ENCODE data around the gene TAS2R39.

Gene TAS2R39

GRCh38 chr7:143223784-143224183, 40.6 kb downstream of the TAS2R39 start:
- TF ChIP-seq USF1 (IDR thresholded peaks at IDR 0.05) = no peak
- no peak for TF ChIP-seq TEAD4 (IDR thresholded peaks at IDR 0.05)
- TF ChIP-seq NFIC (IDR thresholded peaks at IDR 0.05) = no peak
- no peak for TF ChIP-seq YY1 (IDR thresholded peaks at IDR 0.05; ENCODE audit: low read depth)
- TF ChIP-seq CREB1 (IDR thresholded peaks at IDR 0.05; ENCODE audit: low read depth) = no peak
- no peak for TF ChIP-seq FOXM1 (IDR thresholded peaks at IDR 0.05; ENCODE audit: borderline replicate concordance, low read depth)
- no peak for TF ChIP-seq ZBTB7A (IDR thresholded peaks at IDR 0.05; ENCODE audit: low read depth)
- TF ChIP-seq TCF12 (IDR thresholded peaks at IDR 0.05; ENCODE audit: low read depth) = no peak
- no peak for TF ChIP-seq CEBPB (IDR thresholded peaks at IDR 0.05)
- no peak for TF ChIP-seq REST (IDR thresholded peaks at IDR 0.05; ENCODE audit: low read depth)
- TF ChIP-seq RAD21 (IDR thresholded peaks at IDR 0.05; ENCODE audit: low read depth) = no peak
- no peak for TF ChIP-seq TAF1 (IDR thresholded peaks at IDR 0.05; ENCODE audit: low read depth)
- TF ChIP-seq EP300 (IDR thresholded peaks at IDR 0.05; ENCODE audit: borderline replicate concordance) = no peak
- no peak for TF ChIP-seq MAX (IDR thresholded peaks at IDR 0.05)
- no peak for TF ChIP-seq EGR1 (IDR thresholded peaks at IDR 0.05)

- TF ChIP-seq EP300 (IDR thresholded peaks at IDR 0.05; ENCODE audit: borderline replicate concordance) = no peak
- no peak for TF ChIP-seq YY1 (IDR thresholded peaks at IDR 0.05; ENCODE audit: low read depth)
- TF ChIP-seq EGR1 (IDR thresholded peaks at IDR 0.05) = no peak
- TF ChIP-seq TCF12 (IDR thresholded peaks at IDR 0.05; ENCODE audit: low read depth) = no peak
- no peak for TF ChIP-seq TEAD4 (IDR thresholded peaks at IDR 0.05)
- no peak for TF ChIP-seq NFIC (IDR thresholded peaks at IDR 0.05)
- no peak for TF ChIP-seq RAD21 (IDR thresholded peaks at IDR 0.05; ENCODE audit: low read depth)
- no peak for TF ChIP-seq CEBPB (IDR thresholded peaks at IDR 0.05)
- TF ChIP-seq CREB1 (IDR thresholded peaks at IDR 0.05; ENCODE audit: low read depth) = no peak
- TF ChIP-seq REST (IDR thresholded peaks at IDR 0.05; ENCODE audit: low read depth) = no peak
- TF ChIP-seq ZBTB7A (IDR thresholded peaks at IDR 0.05; ENCODE audit: low read depth) = no peak
- TF ChIP-seq MAX (IDR thresholded peaks at IDR 0.05) = no peak
- TF ChIP-seq FOXM1 (IDR thresholded peaks at IDR 0.05; ENCODE audit: borderline replicate concordance, low read depth) = no peak
- TF ChIP-seq TAF1 (IDR thresholded peaks at IDR 0.05; ENCODE audit: low read depth) = no peak
- no peak for TF ChIP-seq USF1 (IDR thresholded peaks at IDR 0.05)
These were observed 41.8 kb downstream of the TAS2R39 start for GRCh38 chr7:143225047-143225446.

- TF ChIP-seq YY1 (IDR thresholded peaks at IDR 0.05; ENCODE audit: low read depth) (no peak), USF1 (IDR thresholded peaks at IDR 0.05) (no peak)
These were observed 44.6 kb downstream of the TAS2R39 start for GRCh38 chr7:143227806-143228205.

DNA sequence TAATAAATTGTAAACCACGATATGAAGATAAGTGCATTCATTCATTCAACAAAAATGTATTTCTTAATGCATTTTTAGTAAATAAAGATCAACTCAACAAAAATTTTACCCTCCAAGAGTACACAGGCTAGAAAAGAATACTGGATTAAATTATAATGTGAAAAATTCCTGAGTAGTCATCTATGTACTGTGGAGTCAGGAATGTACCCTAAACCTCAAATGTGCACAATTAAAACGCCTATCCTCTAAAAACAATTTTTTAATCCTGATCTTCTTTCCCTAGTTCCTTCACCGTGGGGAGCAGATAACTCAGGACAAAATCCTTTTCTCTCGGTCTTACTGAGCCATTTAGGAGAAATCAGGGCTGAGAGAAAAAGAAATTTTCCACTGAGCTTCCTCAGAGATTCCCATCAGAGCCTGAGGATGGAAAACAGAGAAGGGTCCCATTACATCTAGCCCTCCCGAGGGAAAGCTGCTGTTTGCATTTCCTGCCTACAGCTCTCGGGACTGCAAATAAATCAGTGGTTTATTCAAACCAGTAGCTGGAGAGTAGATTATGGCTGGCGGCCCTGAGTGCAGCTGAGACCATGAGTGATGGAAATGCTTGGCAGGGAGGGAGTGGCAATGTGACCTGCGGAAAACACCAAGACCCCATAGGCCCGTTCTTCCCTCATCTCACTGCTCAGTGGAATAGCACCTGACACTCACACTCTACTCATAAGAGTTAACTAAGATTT, 46.0 kb downstream of the TAS2R39 start:
- TF ChIP-seq MAX (IDR thresholded peaks at IDR 0.05) (no peak), YY1 (IDR thresholded peaks at IDR 0.05; ENCODE audit: low read depth) (no peak), CEBPB (IDR thresholded peaks at IDR 0.05) (no peak), EGR1 (IDR thresholded peaks at IDR 0.05) (no peak), RAD21 (IDR thresholded peaks at IDR 0.05; ENCODE audit: low read depth) (no peak), ZBTB7A (IDR thresholded peaks at IDR 0.05; ENCODE audit: low read depth) (no peak), REST (IDR thresholded peaks at IDR 0.05; ENCODE audit: low read depth) (no peak), FOXM1 (IDR thresholded peaks at IDR 0.05; ENCODE audit: borderline replicate concordance, low read depth) (no peak), TEAD4 (IDR thresholded peaks at IDR 0.05) (no peak), CREB1 (IDR thresholded peaks at IDR 0.05; ENCODE audit: low read depth) (no peak), TAF1 (IDR thresholded peaks at IDR 0.05; ENCODE audit: low read depth) (no peak), TCF12 (IDR thresholded peaks at IDR 0.05; ENCODE audit: low read depth) (no peak), NFIC (IDR thresholded peaks at IDR 0.05) (no peak), EP300 (IDR thresholded peaks at IDR 0.05; ENCODE audit: borderline replicate concordance) (no peak), USF1 (IDR thresholded peaks at IDR 0.05) (no peak)

Measured in Ishikawa (cell line).